GM19023 (cell line): Measurements from ENCODE around the gene PUM1.
"Not testable (repeated sequence)": the region's sequence is repeated elsewhere in the genome, so short reads cannot be mapped to it uniquely, and the experiment has no call there.

Source experiments
- ATAC-seq: cut with Tn5 transposase; IDR thresholded peaks from one replicate; pipeline ENCODE4 v1.9.1; 2021; ENCODE audit warnings: mild to moderate bottlenecking, moderate library complexity; ENCODE audit not compliant: unreplicated experiment

Gene PUM1

GRCh38 chr1:31065310-31066217, at the start of gene PUM1:
TSS of gene PUM1 (minus strand) at chr1:31065717. CDS start at chr1:31059566, 6,151 bp downstream.
- ATAC-seq = peak; percentile 89

GRCh38 chr1:31112266-31112935, 46.9 kb upstream of the PUM1 start:
- ATAC-seq = no peak

GRCh38 chr1:31111290-31111951, 45.9 kb upstream of the PUM1 start:
- ATAC-seq = no peak

DNA sequence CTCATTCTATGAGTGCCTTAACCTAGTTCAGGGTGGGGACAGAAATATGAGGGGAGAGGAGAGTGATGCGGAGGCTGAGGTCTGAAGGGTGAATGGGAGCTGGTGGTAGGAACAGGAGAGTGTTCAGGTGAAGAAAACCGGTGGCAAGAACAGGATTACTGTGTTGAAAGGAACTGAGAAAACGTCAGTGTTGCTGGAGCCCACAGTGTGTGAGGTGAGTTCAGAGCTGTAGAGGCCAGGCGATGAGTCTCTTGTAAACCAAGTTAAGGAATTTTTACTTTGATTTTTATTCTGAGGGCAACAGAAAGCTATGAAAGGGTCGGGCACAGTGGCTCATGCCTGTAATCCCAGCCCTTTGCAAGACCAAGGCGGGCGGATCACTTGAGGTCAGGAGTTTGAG, 45.3 kb upstream of the PUM1 start:
- ATAC-seq = no peak

- no peak for ATAC-seq
Observed at GRCh38 chr1:31108861-31109260, 43.3 kb upstream of the PUM1 start.

- ATAC-seq = no peak
Observed at GRCh38 chr1:31105646-31106045, 40.1 kb upstream of the PUM1 start.

GRCh38 chr1:31102501-31102950, 37.0 kb upstream of the PUM1 start:
- ATAC-seq = no peak

GRCh38 chr1:31101147-31101502, 35.6 kb upstream of the PUM1 start:
- no peak for ATAC-seq

GRCh38 chr1:31099293-31100032, 33.9 kb upstream of the PUM1 start:
- no peak for ATAC-seq

- ATAC-seq = no peak
Observed at GRCh38 chr1:31095985-31096384, 30.5 kb upstream of the PUM1 start.

DNA sequence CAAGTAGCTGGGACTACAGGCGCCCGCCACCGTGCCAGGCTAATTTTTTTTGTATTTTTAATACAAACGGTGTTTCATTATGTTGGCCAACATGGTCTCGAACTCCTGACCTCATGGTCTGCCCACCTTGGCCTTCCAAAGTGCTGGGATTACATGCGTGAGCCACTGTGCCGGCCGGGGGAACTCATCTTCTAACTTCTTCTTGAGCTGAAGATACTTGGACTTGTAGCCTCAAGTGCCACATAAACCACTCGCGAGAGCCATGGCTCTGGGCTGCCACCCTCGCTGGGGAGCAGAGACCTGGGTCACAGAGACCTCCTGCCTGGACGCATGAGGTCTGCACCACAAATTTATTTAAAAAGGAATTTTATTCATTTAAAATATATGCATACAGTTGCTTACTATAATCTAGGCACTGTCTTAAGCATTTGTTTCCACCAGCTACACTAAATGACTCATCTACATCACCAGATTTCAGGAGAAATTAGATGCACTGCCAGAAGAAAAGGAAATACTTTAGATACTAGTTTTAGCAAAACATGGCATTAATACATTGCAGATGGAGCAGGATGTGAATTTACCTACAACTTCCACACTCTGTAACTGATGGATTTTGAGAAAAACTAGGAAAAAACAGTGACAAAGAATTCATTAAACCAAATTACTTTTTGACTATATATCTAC, 29.9 kb upstream of the PUM1 start:
- ATAC-seq = no peak

DNA sequence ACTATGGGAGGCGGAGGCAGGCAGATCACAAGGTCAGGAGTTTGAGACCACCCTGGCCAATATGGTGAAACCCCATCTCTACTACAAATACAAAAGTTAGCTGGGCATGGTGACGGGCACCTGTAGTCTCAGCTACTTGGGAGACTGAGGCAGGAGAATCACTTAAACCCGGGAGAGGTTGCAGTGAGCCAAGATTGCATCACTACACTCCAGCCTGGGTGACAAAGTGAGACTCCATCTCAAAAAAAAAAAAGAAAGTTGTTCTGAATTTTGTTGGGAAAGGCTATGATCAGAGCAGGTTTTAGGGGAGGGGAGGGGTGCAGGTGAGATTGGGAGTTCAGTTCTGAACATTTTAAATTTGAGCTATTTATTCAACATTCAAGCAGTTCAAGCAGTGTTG, 22.6 kb upstream of the PUM1 start:
- ATAC-seq = not testable (repeated sequence)

DNA sequence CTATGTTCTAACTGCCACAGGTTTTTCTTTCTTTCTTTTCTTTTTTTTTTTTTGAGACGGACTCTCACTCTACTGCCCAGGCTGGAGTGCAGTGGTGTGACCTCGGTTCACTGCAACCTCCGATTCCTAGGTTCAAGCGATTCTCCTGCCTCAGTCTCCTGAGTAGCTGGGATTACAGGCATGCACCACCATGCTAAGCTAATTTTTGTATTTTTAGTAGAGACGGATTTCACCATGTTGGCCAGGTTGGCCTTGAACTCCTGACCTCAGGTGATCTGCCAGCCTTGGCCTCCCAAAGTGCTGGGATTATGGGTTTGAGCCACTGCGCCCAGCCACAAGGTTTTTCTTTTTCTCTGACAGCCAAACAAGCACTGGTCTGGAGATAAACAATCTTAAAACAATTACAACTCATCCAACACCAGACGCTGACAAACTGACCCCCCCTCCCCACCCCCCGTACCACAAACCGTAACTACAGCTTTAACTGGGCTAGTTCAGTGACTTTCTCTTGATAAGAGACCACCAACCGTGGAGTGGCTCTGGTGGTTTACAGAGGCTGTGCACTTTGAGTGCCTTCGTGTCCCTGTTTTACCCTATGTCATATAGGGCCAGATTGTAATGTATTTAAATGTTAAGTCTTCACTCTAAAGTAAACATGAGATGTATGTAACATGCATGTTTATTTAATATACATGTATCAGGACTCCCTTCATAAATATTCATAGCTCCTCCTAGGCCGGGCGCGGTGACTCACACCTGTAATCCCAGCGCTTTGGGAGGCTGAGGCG, 19.5 kb upstream of the PUM1 start:
- ATAC-seq = no peak

- ATAC-seq = no peak
Observed at GRCh38 chr1:31082385-31082784, 16.9 kb upstream of the PUM1 start.

DNA sequence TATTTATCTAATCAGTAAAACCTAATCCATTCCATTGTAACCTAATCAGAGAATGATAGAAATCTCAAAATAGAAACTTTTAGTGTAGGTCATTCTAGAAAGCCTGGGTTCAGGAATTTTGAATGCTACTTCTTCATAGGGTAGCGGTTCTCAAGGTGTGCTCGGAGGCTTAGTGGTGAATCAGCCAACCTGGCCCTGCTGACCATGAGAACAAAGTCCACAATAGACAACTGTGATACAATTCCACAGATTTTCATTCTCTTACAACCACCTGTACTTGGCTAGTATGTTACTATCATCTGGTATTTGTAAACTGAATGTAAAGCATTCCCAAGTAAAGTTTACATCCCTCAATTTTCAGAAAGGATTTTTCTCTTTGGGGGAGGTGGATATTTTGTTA, 7.5 kb upstream of the PUM1 start:
- ATAC-seq = no peak

DNA sequence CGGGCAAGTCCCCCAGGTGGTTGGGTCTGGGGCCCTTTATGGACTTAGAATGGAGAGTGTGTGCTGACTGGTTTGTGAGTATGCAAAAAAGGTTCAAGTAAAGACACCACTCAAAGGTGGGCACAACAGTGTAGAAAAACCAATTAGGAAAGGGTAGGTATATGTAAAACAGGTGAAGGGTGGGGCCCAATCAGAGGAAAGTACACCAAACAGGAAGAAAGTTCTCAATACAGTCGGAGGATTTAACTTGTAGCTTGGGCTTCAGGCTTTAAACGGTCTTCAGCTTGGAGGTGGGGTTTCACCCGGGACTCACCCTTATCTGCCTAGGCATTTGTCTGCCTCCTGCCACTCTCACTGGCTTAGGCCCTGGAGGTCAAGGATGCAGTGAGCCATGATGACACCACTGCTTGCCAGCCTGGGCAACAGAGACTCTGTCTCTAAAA, 6.8 kb upstream of the PUM1 start:
- ATAC-seq = no peak

- no peak for ATAC-seq
Observed at GRCh38 chr1:31069392-31069791, 3.9 kb upstream of the PUM1 start.

DNA sequence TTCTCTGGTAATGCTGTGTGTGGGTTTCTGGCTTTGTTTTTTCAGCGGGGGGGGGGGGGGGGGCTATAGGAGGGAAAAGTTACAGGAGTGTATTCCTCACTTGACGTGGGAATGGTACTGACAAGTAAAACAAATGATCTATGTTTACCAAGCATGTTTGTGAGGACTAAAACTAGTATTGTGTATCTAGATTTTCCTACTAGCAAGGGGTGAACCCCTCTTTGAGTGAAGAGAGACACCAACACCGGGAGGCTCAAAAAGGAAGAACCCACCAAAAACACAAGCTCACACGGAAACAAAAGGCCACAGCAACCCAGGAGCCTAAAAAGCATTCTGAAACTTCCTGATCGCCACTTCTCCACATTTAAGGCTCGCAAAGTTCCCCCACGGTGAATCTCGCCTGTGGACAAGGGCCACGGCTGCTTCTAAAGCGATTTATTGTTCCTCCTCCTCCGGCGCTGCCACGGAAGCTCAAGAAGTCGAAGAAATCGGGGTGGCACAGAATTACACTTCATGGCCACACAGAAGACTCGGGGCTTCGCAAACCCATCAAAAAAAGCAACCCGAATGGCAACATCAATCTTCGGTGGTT, 703 bp downstream of the PUM1 start:
- no peak for ATAC-seq

DNA sequence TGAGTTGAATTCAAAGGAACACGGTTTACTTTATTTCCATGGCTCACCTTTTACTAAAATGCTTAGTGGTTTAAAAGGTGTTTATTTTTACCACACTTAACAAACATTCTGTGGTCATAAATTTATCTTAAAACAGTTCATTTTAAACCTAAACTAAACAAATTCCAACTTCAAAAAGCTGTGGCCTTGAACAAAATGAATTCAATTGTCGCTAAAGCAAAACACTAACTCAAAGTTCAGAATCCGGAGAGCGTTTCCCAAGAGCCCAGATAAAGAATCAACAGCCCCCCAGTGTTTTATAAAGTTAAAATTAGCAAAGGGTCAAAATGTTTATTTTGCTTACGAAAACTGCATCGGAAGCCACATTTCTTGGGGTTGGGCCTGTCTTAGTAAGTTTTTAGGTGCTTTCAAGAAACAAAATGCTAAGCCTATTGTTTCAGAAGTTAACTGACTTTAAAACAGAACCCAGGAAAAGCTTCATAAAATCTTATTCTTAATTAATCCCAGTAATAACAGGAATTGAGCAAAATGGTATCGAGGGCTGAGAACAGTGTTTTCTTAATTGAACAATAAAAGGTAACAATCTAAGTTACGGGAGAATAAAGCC, 1.3 kb downstream of the PUM1 start:
- no peak for ATAC-seq
